HCT116 (cell line): ENCODE measurements around the gene PRR35.

Experiments
- POLR2A ChIP-seq: IDR thresholded peaks from 2 replicates; pipeline ENCODE4 v1.7.0; 2011; ENCODE audit warnings: borderline replicate concordance; ENCODE audit not compliant: insufficient read depth, insufficient read length; ENCODE audit errors: extremely low read depth
- SP1 ChIP-seq: IDR thresholded peaks from 2 replicates; pipeline ENCODE4 v1.6.1; 2012; ENCODE audit warnings: low read depth

DNA sequence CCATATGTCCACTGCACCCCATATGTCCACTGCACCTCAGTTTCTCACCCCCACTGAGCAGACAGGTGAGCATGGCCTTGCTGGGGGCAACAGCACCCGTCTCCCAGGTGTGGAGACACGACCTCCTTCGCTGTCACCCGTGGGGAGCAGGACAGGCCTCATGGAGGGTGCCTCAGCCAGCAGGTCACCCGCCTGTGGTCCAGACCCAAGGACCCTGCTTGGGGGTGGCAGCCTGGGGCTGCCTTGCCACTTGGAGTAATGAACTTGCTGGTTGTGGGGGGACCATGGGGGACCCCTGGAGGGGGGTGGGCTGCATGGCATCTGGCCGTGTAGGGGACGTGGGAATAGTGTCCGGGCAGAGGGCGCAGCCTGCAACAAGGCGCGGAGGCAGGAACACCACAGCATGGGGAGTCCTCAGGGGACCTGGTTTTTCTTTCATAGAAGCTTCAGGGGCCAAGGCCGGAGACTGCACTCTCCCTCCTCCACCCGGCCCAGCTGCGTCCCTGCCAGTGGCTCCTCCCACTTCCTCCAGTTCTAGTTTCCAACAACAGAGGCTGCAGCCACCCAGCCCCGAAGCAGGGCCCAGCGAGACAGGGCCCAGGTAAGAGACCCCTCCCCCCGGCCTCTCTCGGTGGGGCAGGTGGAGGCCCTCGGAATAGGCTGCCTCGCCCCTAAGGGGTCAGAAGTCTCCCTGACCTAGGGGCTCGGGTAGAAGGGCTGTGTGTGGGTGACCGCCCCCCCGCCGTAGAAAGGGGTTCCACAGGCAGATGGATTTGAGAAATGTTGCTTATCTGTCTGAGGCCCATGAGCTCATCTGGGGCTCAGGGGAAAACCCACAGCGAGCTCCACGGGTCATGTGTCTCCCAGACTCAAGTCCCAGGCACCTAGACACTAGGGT is 6.5 kb downstream of the PRR35 start, which contains the start of gene NHLRC4:
- TF ChIP-seq SP1 (no peak), POLR2A (no peak)
